RCC 7860 (cell line): Measurements from ENCODE around the gene NLRP3.

Experiments used
- DNase-seq: peaks from one replicate; pipeline ENCODE4 v3.0.0-alpha.2; 2015; ENCODE audit warnings: low spot score
- FAIRE-seq: peaks from 2 replicates; lab custom pipeline; 2012; peaks lifted over from hg19 to GRCh38; lab: Jason Lieb, UNC

Gene NLRP3

DNA sequence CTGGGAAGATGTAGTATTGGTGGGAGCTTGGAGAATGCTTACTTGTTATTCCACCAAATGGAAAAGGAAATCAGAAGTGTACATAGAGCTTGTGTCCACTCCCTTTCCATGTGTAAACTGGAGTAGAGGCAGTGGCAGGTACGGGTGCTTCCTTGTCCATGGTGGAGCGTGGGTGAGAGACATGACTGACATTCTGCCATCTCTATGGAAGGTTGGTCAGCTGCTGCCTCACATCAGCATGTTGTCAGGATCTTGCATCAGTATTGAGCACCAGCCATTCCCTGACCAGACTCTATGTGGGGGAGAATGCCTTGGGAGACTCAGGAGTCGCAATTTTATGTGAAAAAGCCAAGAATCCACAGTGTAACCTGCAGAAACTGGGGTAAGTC is 19.8 kb downstream of the NLRP3 start:
- DNase-seq (no peak), FAIRE-seq (no peak)

DNA sequence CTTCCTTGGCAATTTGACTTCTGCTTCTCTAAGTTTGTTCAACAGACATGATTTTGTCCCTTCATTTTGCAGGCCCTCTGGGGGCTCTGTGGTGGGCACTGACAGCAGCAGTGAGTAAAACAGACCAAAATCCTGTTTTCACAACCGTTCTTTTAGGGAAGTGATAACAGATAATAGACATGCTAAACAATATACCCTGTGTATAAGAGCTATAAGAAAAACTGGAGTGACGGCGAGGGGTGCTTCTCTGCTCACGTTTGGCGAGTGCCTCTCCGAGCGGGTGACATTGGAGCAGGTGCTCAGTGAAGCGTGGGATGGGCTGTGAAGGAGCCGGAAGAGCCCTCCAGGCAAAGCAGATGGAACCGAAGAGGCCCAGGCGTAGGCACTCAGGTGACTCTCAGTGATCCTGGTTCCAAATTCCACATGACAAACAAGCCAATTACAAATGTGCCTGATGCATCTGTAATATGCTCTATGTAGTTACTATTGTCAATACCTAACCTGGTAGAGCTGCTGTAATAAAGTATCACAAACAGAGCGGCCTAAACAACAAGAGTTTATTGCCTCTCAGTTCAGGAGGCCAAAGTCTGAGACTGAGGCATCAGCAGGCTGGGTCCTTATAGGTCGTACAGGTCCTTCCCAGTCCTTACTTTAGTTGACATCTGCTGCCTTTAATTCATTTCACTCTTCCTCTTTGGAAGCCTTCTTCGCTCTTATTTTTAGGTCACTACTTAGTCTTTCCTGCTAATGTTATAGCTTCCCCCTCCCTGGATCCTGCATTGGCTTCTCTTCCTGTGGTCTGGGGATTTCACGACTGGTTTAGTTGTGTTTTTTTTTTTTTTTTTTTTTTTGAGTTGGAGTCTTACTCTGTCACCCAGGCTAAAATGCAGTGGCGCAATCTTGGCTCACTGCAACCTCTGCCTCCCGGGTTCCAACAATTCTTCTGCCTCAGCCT is 21.9 kb downstream of the NLRP3 start:
- FAIRE-seq (no peak), DNase-seq (no peak)

DNA sequence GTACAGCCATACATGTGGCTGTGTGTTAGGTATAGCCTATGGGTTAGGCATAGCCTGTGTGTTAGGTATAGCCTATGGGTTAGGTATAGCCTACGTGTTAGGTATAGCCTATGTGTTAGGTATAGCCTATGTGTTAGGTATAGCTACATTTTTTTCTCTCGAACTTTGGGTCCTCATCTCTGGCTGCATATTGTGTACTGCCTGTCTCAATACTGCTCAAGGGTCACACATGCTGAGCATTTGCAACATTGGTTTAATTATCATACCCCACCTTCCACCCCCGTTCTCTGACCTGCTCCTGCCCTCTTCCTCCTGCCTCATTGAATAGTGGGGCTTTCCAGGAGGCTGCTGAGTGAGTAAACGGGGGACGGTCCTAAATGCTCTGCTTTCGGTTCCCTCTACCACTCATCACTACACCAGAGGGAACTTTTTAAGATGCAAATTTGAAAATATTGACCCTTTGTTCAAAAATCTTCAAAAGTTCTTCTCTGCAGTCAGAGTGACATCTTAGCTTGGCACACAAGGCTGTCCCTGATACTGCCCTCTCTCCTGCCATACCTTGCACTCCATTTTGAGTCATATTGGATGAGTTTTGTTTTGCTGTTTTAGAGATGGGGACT is 24.1 kb downstream of the NLRP3 start:
- no peak for FAIRE-seq

DNA sequence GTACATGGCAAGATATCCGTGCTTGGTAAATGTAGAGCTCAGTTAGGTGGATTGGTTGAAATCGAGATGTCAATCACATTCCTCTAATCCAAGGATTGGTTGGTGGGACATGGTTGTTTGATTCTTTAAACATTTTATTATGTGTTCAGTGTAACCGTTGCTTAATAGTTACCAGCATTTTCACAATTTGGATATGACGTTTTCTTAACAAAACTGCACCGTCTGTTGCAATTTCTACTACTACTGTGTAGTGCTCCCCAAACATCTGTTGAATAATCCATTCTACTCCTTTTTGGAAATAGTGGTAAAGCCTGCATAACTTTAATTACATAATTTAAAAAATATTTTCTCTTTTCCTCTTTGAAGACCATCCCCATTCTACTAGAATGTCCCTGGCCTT is 25.6 kb downstream of the NLRP3 start:
- DNase-seq (no peak), FAIRE-seq (no peak)

More for the DNA sequence above, 24.1 kb downstream of the NLRP3 start:
- no peak for DNase-seq

DNA sequence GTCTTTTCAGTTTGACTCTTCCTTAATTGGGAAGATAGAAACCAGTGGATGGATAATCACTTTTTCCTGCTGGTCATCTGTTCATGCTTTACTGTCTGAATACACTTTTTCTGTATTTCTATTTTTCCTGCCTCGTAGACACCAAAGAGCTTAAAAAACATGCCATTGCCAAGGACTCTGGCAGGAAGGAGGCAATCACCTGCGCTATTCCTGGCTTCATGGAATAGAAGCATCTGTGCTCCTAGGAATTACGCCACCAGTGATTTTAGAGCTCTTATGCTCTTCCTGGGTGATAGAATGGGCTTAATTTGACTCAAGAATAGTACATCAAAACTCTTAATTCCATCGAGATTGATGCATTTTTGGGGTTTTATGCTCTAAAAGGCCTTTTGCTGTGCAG is 26.2 kb downstream of the NLRP3 start:
- no peak for DNase-seq
- FAIRE-seq = no peak

DNA sequence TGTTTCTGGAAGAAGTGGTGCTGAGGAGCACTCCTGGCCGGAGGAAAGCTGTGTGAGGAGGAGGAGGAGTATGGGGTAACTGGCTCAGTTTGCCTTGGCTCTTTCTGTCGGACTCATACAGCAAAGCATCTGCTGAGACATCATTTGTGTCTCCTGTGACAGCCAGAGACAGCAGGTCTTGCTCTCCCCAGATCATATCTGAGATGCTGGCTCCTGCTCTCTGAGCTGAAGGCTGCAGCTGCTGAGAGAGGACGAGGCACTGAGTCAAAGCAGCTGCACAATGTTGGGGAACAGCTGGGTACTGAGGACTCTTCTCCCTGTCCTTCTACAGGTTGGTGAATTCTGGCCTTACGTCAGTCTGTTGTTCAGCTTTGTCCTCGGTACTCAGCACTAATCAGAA is 27.7 kb downstream of the NLRP3 start:
- DNase-seq = no peak
- no peak for FAIRE-seq

DNA sequence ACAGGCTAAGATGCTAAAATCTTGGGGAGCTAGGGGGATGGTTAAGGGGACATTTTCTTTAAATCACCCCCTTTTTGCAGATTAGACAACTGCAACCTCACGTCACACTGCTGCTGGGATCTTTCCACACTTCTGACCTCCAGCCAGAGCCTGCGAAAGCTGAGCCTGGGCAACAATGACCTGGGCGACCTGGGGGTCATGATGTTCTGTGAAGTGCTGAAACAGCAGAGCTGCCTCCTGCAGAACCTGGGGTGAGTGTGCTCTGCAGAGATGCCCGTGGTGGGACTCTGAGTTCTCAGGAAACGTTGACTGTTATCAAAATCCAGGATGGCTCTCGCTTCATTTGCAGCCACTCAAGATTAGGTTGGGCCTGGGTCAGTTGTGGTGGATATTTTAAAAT is 28.6 kb downstream of the NLRP3 start:
- FAIRE-seq = no peak

DNA sequence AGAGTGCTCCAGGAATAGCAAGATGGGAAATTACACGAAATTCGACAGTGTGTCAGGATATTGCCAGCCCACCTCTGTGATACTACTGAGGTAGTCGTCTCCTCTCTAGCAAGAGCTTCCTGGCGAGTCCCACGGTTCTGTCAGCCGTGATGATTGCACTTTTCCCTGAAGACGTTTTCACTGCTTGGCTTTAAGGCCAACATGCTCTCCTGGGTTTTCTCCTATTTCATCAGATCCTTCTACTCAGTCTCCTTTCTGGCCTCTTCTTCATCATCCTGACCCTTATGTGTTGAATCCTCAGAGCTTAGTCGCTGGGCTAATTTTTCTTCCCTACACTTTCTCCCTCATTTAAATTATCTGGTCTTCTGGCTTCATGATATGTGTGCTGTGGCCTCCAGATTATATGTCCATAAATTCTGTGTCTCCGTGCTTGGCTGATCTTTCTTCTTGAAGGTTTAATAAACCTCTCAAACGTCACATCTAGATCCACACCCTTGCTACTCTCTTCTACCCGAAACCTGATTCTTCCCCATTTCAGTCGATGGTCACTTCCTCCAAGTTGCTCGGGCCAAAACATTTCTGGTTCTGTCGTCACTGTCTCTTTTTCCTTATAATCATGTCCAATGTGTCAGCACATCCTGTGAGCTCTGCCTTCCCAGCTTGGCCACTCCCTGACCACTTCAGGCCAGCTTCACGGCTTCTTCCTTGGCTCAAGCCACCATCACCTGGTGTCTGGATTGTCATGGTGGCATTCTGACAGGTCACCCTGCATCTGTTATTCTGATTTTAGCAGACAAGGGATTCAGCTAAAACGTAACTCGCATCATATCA is 29.8 kb downstream of the NLRP3 start:
- FAIRE-seq (no peak), DNase-seq (no peak)

More for the DNA sequence above, 28.6 kb downstream of the NLRP3 start:
- no peak for DNase-seq

DNA sequence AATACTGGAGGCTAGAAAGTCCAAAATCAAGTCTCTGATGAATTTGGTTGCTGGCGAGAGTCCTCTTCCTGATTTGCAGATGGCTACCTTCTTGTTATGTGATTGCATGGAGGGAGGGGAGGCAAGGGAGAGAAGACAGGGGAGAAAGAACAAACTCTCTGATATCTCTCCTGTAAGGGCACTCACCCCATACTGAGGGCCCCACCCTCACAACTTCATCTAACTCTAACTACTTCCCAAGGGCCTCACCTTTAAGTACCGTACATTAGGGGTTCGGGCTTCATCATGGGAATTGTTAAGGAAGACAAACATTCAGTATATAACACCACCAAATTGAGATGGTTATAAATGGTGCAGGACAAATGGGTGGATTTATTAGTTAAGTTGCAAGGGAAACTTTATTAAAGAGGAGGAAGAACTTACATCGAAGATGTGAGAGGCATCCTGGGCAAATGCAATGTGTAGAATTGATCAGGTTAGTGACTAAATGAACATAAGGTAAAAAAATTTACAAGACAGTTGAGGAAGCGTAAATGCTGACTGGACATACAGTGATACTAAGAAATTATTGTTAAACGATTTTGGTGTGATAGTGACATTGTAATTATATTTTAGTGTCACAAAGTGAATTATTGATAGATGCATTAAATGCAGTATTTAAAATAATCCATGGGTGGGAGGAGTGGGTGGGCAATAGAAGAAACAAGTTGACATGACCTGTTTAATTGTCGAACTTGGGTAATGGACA is 31.4 kb downstream of the NLRP3 start:
- DNase-seq (no peak), FAIRE-seq (no peak)

DNA sequence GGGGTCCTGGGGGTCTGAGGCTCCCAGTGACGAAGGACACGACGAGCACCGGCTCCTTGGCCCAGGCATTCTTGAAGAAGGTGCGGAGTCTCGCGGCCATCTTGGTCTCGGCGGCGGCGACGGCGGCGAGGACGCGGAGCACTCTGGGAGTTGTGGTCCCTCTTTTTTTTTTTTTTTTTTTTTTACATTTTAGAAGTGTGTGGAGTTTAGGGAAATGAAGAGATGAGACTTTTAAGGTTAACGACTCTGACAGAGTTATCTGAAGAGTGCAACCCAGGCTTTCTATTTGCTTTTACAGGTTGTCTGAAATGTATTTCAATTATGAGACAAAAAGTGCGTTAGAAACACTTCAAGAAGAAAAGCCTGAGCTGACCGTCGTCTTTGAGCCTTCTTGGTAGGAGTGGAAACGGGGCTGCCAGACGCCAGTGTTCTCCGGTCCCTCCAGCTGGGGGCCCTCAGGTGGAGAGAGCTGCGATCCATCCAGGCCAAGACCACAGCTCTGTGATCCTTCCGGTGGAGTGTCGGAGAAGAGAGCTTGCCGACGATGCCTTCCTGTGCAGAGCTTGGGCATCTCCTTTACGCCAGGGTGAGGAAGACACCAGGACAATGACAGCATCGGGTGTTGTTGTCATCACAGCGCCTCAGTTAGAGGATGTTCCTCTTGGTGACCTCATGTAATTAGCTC is 32.3 kb downstream of the NLRP3 start:
- DNase-seq = no peak
- FAIRE-seq = no peak

DNA sequence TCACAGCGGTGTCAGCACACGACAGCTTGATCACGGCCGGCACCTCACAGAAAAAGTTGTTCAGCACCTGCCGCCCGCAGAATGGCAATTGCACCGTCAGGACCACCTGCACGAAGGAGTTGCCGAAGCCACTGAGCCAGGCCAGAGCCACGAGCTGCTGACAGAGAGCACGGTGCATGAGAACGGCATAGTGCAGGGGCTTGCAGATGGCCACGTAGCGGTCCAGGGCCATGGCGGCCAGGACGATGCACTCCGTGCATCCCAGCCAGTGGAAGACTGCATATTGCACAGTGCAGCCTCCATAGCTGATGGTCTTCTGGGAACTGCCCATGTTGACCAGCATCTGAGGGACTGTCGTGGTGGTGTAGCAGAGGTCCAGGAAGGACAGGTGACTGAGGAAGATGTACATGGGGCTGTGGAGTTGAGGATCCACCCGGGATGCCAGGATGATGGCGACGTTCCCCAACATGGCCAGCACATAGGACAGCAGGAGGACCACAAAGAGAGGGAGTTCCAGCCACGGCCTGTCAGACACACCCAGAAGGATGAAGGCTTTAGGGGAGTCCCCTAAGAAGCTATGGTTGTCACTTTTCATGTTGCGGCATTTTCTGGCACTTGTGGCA is 35.5 kb downstream of the NLRP3 start:
- FAIRE-seq = no peak
- no peak for DNase-seq

DNA sequence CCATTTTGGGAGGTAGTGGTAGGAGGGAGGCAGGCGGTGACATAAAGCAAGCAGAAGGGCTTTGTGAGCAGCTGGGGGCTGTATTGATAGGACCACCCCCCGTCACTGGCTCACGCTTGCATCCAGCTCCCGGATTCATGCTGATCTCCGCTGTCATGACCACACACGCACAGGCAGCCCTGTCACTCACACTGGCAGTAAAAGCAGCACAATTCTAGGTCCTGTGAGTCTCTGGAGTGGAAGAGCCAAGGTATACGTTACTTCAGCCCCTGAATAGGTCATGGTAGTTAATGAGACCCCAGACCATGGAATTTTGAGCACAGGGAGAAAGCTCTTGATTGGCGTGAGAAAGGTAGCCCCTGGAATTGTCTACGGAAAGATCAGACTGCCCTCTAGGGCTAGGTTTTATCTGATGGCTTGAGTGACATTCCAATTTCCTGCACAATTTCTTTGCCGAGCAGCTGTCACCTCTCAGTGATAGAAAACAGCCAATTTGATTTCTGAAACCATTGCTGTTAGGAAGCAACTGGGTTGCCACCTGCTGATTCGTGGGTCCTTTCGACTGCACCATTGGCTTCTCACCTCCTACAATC is 36.6 kb downstream of the NLRP3 start:
- FAIRE-seq = no peak
- no peak for DNase-seq

DNA sequence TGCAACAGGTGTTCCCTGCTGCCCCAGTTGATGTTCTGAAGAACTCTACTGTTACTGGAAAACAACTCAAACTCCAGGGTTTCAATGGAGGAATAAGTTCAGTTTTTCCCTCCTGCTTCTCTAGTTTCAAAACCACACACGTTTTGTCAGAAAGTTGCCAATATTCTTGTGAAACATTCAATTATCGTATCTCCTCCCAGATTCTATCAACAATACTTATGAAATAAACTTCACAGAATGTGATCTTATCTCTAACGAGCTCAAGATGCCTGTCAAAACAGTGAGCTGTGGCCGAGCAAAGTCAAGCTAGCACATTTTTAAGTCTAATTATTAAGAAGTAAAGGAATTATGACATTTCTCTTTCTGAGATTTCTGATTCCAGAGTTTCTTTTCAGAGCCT is 37.3 kb downstream of the NLRP3 start:
- DNase-seq = no peak
- FAIRE-seq = no peak

DNA sequence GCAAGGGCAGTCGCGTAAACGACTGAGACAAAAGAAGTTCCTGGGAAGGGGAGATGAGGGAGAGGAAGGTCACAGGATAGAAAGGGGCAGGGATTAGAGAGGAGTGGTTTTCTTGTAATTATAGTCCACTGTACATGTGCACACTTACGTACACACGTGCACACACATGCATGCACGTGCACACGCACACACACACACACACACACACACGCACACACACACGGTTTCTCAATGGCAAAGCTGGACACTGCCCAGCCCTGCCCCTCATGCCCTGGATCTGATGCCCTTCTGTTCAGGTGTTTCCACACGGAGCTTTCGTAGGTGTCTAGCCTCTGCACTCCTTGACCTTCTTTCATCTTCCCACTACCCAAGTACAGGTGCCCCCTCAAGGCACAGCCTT is 38.0 kb downstream of the NLRP3 start:
- DNase-seq = no peak
- no peak for FAIRE-seq

DNA sequence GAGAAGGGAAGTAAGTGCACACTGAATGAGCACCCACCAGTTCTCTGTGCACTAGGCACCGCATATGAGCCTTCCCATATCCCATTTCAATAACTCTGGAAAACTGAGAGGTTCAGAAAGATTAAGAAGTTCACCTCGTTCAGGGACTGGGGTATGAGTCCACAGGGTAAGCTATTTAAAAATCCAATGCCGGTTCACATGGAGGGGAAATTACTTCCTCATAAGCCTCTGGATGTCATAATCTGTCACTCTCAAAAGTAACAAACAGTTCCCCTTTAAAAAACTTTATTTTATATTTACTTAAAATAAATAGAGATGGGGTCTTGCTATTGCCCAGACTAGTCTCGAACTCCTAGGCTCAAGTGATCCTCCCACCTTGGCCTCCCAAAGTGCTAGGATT is 40.0 kb downstream of the NLRP3 start:
- FAIRE-seq = no peak

DNA sequence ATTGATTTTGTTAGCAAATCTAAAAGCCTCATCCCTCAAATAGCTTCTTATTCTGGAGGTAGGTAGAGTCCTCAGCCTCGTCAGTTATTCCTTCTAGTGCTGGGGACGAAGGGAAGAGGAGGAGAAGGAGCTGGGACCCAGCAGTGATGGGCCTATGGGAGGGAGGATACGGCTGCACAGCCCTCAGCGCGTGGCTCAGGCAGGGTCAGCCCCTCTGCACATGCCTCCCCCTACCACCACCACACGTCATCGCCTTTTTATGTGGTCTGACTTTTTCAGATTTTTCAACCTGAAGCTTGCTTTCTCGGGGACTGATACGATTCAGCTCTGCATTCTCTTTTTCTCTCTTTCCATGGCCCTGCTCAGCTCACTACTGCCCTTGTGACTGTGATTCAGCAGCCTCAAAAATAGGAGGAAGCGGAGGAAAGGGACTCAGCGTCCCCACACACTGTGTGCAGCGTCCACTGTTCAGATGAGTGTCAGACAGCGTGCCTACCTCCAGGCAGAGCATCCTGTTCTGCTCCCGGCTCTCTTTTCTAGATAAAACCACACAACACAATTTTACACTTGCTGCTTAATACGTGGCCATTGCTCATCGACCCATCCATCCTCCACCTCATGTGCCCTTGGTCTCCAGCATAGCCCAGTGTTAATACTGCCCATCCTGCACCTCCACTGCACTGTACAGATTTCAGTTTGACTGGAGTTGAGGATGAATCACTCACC is 41.1 kb downstream of the NLRP3 start:
- FAIRE-seq = no peak

More for the DNA sequence above, 40.0 kb downstream of the NLRP3 start:
- DNase-seq = no peak

DNA sequence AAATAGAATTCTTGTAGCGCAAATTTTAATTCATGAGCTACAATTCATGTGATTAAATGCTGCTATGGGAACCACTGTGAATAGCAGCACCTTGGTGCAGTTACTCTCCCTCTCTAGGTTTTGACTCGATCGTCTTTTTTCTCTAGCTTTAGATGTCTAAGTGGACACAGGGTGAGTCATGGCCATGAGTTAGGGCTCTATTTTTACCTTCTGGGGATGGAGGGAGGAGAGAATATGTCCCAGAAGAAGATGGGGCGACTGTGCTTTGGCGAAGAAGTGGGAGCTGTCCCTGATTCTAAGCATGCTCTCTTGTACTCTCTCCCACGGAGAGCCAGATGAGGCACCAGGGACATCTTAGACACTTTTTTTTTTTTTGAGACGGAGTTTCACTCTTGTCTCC is 43.5 kb downstream of the NLRP3 start:
- DNase-seq = no peak
- FAIRE-seq = no peak

More for the DNA sequence above, 41.1 kb downstream of the NLRP3 start:
- DNase-seq = no peak

DNA sequence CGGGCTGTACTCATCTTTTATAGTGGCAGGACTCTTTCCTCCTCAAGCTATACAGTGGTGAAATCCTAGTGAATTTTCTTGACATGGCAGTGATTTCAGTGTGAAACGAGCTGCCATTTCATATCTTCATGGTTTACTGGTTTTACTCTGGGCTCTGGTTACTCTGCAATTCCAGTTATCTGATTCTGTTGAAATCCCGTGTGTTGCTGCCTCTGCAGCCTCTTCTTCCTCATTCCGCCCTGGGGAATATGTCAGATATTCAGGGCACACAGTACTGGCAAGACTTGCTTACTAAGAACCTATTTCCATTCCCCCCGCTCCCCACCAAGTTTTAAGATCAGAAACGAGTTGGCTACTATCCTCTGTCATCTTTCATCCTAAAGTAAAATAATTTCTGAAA is 49.8 kb downstream of the NLRP3 start:
- no peak for DNase-seq
- FAIRE-seq = no peak

DNA sequence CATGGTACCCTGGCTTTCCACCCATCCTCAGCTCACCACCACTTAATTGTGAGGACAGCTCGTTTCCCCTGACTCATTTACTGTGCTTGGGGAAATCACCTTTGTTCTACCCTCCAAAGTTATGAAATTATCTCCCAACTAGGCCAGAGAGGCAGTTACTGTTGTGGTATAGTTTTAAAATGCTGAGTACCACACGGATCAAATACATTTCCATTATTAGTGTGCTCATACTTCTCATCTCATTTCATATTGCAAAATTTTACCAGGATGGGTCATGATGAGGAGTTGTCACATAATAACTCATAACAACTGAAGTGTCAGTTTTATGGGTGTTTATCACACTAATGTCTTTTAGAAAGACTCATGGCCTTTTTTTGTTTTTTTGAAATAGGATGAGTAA is 51.2 kb downstream of the NLRP3 start:
- no peak for DNase-seq
- FAIRE-seq = no peak
